Activated CD4-positive, alpha-beta T cell treated with anti-CD3 and anti-CD28 coated beads, Interleukin-2, Interleukin-6, amounts not matched to agents 100 ng/mL and 50 ng/mL, durations not matched to agents 16 hours and 8 hours (primary cell): ENCODE data around the gene MORF4L2.
"Not testable (repeated sequence)": the region's sequence is repeated elsewhere in the genome, so short reads cannot be mapped to it uniquely, and the experiment has no call there.

Experiments used
- DNase-seq: peaks from one replicate; pipeline ENCODE4 v3.0.0-alpha.2; 2020

MORF4L2 gene

DNA sequence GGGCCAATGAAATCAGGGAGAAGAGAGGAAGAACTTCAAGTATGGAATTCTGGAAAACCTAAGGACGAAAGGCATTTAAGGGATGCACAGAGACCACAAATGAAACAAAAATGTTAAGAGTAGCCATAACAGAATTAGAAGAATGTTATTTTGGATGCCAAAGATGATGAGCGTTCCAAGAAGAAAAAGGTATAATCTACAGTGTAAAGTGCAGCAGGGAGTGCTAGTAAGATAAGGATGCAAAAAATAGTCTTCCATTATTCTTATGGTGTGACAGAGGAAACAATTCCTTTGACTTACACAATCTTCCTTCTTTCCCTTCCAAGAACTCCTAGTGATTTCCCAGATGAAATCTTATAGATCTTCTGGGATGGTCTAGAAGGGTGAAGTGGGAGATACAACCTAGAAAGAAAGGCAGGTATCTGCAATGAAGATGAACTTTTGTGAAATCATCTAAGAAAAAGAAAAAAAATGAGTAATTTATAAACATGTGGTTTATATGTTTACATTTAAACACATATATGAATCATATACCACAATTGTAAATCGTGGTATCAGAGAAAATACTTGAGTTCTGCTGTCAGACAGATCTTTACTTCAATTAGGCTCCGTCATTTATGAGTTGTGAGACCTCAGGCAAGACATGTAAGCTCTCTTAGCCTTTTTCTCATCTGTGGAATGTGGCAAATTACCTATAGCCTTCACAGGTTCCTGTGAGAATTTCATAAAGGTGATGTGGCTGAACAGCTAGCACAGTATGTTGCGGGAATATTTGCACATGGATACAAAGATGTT is 8.1 kb downstream of the MORF4L2 start:
- no peak for DNase-seq

DNA sequence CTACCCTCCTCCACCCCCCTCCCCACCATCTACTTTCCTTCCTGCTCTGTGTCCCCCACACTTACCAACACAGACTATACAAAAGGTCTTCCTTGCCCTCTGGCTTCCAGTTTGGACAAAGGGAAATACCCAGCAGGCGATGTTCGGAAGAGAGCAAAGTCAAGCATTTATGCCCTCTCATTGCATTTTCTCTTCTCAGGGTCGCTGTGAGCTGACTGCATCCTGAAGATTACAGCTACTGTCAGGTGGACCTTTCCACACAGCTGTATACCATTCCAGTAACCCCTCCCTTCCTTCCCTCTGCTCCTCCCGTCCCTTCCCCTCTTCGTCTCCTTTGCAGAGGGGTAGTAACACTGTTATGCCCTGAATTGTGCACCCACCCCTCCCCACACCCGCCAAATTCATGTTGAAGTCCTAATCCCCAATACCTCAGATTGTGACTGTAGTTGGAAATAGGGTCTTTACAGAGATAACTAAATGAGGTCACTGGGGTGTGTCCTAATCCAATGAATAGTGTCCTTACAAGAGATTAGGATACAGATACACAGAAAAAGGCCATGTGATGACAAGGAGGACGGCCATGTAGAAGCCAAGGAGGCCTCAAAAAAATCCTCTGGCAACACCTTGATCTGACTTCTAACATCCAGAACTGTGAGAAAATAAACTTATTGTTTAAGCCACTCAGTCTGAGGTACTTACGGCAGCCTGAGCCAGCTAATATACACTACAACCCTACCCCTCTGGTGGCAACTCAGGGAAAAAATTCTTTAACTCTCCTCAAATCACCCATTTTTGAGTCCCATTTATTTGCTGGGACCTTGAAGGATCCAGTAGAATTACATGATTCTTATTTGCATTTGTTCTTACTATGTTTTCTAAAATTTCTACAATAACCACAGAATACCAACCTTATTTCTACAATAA is 11.7 kb downstream of the MORF4L2 start:
- no peak for DNase-seq

DNA sequence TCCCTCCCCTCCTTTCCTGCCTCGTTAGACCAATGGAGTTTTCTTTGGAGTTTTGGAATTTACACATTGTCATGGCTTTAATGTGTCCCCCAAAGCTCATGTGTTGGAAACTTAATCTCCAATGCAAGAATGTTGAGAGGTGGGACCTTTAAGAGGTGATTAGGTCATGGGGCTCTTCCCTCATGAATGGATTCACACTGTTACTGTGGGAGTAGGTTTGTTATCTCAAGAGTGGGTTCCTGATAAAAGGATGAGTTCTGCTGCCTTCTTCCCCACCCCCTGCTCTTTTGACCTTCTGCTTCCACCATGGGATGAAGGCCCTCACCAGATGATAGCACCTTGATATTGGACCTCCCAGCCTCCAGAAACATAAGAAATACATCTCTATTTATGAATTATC is 16.8 kb downstream of the MORF4L2 start:
- no peak for DNase-seq

DNA sequence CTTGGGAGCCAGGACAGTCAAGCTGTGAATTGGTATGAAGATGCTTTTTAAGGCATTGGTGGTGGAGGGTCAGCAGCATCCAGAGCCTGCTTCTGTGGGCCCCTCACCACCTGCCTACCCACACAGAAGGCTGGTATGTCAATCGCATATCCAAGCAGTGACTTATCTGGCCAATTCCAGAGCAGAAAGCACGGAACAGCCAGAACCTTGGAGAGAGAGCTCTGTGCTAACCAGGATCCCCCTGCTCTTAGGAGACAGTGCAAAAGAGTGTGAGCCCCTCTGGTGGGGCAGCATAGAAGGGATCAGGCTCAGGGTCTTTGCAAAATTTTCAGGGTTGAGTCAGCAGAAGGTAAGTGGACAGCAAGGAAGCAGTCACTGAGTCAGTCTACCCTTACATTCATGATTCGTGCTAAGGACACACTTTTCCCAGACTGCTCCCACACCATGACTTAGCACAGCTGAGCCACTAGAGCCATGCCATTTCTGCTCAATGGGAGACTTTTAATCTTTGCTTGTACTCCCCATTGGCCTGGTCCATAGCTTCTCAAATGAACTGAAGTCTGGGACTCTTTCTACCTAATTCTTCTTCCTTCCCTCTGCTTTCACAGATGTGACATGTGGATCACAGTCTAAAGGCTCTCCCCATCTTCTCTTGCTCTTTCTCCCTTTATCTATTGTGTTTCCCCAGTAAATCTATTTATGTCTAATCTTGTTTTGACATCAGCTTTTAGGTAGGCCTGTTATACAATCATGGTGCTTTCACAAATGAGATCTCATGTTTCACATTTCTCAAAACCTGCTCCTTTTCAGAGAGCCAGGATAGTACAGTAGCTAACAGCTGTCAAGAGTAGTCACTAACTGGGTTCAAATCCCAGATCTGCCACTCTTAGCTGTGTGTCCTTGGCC is 20.0 kb downstream of the MORF4L2 start:
- no peak for DNase-seq

DNA sequence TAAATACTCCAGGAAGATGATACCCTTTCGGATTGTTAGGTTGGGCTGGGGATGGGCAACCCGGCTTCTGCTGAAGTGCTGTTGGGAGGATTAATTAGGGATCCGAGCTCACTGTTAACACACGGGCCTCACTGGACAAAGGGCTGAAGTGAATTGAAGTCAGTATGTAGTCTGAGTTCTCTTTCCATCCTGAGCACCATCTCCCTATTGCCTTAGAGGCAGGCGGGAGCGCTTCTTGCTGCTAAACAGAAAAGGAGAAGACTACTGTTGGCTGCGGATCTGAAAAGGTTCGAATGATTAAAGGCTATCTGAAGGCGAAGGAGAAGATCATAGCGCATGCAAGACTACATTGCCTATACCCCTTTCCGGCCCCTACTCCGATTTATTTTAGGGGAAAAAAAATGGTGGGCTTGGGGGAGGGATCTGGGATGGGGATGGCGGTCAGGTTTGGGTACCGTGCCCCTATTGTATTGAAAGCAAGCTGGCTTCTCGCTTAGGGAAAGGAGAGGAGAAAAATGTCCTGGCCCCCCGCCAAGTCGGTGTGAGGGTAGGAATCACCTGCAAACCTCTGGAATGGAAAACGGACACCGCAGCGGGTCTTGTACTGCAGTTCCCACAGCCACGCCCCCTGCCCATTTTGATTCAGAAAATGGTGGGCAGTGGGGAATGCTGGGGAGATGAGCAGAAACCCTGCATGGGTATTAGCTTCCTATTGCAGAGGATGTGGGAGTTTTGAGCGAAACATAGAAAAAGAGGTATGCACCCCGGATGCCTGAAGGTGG is 22.3 kb downstream of the MORF4L2 start:
- no peak for DNase-seq

DNA sequence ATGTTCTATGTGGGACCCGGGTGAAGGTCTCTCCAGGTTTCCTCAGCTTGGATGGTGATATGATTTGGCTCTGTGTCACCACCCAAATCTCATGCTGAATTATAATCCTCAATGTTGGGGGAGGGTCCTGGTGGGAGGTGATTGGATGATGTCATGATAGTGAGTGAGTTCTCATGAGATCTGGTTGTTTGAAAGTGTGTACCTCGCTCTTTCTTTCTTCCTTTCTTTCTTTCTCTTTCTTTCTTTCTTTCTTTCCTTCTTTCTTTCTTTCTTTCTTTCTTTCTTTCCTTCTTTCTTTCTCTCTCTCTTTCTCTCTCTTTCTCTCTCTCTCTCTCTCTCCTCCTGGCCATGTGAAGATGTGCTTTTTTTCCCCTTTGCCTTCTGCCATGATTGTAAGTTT is 27.0 kb downstream of the MORF4L2 start:
- DNase-seq = not testable (repeated sequence)

DNA sequence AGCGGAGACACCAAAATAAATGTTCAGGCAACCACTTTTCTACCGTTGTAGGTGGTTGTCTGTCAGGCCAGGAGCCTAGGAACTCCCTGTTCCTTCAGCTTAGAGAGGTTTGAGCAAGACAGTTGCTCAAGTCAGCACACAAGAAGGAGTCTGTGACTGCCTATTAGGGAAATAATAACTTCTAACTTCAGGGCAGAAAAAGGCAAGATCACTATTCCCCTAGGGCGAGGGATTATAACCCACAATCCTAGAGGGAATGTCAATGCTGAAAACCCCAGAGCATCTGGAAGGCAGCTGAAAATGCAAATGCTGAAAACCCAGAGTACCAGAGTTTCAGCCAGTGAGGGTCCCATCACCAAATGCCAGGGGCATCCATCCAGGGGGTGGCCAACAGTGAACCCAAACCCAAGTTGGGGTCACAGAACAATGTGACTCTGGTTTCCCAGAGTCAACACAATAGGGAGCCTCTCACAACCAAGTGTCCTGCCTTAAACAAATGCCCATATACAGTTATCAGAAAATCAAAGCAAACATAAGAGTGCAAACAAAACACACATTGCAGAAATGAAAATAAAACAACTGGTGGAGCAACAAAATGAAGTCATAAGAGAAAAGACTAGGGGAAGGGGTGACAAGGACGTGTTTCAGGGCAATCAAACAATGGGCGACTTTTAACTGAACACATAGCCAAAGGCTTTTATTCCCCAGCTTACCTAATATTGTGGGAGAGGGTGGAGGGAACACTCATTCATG is 27.6 kb downstream of the MORF4L2 start:
- no peak for DNase-seq

DNA sequence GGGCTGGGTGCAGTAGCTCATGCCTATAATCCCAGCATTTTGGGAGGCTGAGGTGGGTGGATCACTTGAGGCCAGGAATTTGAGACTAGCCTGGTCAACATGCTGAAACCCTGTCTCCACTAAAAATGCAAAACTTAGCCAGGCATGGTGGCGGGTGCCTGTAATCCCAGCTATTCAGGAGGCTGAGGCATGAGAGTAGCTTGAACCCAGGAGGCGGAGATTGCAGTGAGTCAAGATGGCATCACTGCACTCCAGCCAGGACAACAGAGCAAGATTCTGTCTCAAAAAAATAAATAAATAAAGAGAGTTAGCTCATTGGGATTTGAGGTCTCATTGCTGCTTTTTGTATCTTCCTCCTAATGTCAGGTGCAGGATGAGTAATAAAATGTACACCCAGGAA is 29.4 kb downstream of the MORF4L2 start:
- DNase-seq = not testable (repeated sequence)

DNA sequence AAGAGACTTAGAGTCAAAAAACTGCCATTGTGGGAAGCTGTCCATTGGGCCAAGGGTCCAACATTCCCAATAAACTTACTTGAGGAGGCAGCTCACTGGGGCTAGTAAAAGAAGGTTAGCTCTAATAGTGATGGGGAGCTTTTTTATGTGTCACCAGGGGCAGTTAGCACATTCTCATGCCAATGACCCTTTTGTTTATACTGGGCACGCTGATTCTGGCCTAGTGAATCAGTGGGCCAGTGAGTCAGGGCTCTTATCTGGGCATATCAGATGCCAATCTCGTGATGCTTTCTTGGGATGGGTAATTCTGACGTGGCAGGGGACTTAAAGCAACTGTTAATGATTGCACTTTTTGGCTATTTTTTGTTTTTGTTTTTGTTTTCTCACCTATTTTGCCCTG is 29.9 kb downstream of the MORF4L2 start:
- DNase-seq = no peak

DNA sequence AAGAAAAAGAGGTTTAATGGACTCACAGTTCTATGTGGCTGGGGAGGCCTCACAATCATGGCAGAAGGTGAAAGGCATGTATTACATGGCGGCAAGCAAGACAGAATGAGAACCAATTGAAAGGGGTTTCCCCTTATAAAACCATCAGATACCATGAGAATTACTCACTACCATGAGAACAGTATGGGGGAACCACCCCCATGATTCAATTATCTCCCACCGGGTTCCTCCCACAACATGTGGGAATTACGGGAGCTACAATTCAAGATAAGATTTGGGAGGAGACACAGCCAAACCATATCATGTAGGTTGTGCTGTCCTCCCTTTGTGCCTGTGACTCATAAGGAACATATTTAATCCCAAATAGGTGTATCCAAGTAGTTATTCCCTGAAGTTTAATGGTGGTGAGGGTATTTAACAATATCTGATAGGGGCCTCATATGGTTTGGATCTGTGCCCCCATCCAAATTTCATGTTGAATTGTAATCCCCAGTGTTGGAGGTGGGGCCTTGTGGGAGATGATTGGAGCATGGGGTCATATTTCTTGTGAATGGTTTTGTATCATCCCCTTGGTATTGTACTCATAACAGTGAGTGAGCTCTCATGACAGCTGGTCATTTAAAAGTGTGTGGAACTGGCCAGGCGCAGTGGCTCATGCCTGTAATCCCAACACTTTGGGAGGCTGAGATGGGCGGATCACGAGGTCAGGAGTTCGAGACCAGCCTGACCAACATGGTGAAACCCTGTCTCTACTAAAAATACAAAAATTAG is 31.1 kb downstream of the MORF4L2 start:
- DNase-seq = not testable (repeated sequence)

DNA sequence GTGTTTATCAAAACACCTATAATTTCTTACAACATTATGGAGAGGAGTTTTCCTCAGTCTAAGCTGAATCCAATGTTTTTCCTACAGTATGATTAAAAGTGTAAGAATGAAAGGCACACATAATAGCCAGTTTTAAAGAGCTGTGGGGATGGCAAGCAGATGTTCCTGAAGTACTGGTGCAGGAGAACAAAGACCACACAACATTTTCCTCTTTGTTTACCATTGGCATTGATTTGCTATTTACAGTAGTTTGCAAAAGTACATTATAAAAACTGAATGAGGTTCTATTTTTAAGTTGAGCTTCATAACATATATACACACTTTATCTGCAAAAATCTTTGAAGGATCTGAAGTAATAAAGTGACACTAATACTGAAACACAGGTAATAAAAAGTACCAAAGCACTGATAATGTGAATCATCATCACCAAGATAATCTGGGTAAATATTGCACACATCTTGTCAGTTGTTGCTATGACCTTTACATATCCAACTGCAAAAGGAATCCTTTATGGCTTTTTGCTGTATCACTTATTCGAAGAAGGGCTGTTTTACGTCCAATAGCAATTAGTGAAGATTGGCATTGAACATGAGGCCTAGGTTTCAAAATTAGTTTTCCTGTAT is 35.2 kb downstream of the MORF4L2 start:
- DNase-seq = no peak

DNA sequence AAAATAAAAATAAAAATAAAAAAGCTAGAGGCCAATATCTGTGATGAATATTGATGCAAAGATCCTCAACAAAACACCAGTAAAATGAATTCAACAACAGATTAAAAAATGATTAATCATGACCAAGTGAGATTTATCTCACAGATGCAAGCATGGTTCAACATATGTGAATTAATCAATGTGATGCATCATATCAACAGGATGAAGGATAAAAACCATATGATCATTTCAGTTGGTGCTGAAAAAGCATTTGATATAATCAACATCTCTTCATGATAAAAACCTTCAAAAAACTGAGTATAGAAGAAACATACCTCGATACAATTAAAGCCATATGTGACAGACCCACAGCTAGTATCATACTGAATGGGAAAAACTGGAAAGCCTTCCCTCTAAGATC is 38.9 kb downstream of the MORF4L2 start:
- no peak for DNase-seq

DNA sequence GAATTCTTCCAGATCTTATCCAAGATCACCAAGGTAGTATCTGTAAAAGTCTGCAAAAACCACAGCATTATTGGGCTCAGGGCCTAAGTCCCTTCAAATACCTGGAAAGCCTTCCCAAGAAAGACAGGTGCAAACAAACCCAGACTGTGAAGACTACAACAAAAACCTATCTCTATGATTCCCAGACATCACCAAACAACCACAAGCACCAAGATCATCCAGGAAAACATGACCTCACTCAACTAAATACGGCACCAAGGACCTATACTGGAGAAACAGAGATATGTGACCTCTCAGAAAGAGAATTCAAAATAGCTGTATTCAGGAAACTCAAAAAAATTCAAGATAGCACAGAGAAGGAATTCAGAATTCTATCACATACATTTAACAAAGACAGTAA is 42.4 kb downstream of the MORF4L2 start:
- DNase-seq = no peak

DNA sequence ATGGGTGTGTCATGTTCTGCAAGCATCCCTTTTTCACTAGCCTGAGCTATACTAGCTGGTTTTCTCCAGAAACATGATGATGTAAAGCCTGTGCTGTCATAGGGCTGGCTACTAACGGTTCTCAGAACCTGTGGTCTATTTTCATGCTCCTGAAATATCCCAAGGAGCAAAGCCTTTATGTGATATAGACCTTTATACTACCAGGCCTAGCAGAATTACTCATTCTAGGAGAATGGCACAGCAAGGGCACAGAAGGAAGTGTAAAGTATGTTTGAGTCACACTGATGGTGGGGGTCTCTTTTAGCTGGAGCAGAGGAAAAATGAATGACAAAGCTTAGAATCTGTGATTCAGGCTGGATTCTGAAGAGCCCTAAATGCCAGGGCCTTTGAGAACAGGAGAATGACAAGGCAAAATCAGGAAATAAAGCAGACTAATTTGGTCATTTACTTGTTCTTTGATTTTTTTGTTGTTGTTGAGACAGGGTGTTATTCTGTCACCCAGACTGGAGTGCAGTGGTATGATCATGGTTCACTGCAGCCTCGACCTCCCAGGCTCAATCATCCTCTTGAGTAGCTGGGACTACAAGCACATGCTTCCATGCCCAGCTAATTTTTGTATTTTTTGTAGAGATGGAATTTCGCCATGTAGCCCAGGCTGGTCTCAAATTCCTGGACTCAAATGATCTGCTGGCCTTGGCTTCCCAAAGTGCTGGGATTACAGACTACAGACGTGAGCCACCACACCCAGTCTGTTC is 45.9 kb downstream of the MORF4L2 start:
- no peak for DNase-seq

DNA sequence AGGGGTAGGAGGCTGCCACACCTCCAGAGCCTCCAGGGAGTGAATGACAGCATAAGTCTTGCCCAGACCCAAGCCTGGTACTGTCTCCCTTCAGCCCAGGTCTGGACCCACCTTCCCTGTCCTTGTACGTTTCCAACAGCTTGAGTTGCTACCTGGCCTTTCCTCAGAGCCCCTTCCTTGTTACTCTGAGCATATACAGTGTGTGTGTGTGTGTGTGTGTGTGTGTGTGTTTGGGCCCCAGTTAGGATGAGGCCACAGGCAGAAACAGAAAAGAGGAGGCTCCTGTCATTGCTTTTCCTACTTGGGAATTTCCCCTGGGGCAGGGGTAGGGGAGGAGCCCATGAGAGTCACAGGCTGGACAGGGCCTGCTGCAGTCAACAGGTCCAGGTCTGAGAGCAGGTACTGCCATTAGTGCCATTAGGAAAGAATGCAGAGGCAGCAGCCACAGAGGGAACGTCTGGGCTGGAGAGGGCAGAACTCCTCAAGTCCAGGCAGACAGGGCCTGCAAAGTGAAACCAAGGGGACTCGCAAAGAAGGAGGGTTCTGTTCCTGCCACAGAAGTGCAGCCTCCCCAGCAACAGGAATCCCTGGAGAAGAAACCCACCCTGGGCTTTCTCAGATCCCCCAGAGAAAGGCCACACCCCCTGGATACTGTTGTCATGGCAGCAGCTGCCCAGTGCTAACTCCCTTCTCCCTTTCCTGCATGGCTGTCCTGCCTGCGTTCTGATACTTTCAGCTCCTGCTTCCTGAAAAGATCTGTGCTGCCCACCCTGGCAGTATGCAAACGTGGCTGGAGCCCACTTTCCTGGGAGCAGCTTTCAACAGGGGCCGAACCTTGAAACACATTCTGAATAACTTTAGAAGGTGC is 47.8 kb downstream of the MORF4L2 start:
- DNase-seq = not testable (repeated sequence)

DNA sequence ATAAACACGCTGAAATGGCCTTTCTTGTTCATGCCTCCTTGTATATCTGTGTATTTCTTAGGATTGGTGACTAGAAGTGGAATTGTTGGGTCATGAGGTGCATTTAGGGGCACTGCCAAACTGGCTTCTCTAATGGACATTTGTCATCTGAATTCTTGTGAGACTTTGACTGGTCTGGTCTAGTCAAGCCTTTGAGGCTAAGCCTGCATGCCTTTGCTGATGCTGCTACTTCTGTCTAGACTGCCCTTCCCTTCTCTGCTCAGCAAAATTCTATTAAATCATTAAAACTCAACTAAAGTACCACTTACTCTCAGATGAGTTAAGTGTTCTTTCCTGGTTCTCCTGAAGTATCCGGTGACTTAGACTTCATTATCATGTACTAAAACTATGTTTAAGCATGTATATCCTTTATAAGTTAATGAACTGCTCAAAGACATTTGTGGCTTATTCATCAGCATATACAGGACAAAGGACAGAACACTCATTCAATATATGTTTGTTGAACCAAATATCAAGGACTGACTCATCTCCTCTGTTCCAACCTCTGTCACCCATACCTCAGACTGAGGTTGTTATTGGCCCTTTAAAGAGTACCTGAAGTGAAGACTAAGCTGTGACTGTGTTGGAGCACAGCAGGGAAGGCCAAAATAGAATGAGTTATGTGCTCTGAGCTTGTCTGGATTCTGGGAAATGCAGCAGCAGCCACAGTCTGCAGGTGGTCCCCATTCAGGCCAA is 48.7 kb downstream of the MORF4L2 start:
- DNase-seq = no peak

DNA sequence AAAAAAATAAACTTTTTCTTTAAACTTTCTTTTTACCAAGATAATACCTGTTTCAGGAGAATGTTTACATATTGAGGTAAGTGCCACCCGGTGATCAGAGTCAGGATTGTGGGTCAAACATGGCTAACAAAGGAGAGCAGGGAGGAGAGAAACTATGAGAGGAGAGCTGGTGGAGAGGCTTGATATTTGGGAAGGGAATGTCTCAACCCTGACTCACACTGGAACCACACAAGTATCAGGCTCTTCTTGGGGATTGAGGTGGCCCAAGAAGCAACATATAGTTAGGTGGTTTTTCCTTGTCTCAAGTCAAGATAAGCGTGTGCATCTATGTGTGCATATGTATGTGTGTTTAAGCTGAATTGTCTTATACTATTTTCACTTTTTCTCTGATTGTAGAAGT is 51.1 kb downstream of the MORF4L2 start:
- DNase-seq = no peak

DNA sequence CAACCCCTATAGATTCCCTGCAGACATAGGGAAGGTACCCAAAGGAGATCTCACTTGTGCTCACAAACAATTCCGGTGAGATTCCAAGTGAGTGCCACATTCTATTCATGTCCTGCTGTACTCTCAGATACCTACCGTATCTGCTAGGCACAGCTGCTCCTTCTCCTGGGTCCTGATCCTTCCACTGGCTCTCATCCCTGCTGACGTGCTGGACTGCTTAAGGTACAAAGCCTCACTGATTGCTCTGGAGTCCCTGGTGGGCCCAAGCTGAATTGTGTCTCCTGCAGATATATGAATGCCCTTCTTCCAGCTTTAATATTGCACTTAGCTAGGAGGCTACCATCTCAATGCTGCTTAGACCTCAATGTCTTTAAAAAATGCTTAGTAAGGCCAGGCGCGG is 55.4 kb downstream of the MORF4L2 start:
- DNase-seq = no peak
